Endometrial microvascular endothelial cells (primary cell): ENCODE measurements around the gene IL12RB2. TPM values are rescaled to one million over a fixed set of nuclear protein-coding genes. Genes with fewer than 3 reads are reported as not detected.

Experiments used
- in situ Hi-C: cut with HindIII; loops from 2 replicates; pipeline ENCODE4 v1.10.0; 2017; ENCODE audit warnings: low sequenced_read_pairs, low pct_unique_long_range_greater_than_20kb; ENCODE audit errors: inconsistent ontology term
- total RNA-seq: library from RNA; depleted of rRNA; stranded (reverse); fragments of >200 nt; gene quantifications from one replicate; pipeline ENCODE4 v1.2.3, GENCODE V29; 2015; ENCODE audit errors: inconsistent ontology term

IL12RB2 gene
- total RNA-seq, 1 donor from 2014 or later: not detected

DNA sequence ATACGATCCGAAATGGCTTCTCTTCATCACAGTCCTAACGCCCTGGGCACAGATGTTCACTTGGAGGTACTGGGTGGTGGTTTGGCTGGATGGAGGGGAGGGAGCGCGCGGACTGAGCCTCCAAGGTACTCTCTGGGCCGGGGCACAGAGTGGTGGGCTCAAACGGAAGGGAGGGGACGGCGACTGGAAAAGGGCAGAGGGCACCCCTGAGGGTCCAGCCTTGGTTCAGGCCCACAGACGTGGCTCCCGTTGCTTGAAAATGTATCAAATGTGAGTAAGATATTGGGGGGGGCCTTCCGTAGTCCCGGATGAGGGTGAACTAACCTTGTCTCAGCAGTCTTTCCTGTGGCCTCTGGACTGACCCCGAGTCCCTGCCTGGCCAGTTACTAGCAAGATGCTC lies 463 bp downstream of the IL12RB2 start:
- in situ Hi-C loops: no loop called here

DNA sequence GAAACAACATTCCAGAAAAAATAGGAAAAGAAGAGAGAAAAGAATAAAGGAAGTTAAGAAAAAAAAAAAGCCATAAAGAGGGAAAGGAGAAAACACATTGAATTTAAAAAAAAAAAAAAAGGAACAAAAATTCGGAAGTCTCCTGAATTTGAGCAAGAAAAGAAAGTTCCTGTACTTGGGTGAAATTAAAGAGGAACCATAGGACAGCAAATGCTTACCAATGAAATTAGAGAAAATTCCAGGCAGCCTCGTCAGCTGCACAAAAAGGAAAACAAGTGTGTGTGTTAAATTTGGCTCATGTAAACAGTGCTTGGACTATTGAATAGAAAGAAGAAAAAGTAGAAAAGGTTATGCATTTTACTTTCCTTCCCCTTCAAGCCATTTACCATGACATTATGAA lies 4.9 kb downstream of the IL12RB2 start:
- in situ Hi-C loops: no loop called here

DNA sequence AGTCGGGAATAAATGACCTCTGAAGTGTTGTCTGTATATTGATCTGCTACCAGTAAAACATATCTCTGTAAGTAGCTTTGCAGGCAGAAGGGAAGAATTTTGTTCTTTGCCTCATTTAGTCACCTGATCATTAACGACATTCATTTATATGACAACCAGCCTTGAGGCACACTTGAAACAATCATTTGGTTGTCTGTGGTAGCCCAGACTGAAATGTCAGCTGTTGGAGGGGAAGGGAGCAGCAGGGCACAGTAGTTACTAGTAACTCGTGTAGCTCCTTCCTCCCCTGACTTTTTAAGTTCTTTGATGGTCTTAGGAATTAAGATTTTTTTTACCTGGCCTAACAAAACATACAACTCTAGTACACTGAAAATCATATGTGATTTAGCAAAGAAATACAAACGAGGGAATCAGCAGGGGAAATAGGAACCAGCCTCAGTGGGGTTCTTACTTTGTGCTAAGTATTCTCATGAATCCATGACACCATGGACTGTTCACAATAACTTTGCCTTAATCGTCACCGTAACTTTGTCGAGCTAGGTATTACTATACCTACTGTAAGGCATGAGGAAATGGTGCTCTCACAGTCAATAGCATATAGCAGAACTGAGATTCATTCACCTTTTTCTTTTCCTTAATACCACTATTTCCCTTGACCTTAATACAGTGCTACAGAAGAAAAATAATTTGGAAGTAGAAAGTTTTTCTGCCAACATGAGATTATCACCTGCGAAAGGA lies 6.4 kb downstream of the IL12RB2 start:
- in situ Hi-C loops: no loop called here

DNA sequence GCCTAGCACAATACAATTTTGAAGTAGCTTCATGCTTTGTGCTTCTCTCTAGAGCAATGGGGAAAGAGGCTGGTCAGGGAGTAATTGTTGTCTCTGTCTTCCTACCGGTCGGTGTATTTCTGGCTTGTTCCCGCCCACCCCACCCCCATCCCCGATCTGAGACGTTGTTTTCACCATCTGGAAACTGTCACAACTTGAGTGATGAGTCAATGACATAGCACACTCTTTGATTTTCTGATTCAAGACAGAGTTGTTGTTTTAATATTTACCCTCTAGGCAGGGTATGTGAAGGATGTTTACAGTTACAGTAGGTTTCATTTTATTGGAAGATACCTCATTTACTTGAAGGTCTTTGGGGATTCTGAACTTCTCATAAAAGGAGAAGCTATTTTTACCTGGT lies 7.0 kb downstream of the IL12RB2 start:
- in situ Hi-C loops: no loop called here

DNA sequence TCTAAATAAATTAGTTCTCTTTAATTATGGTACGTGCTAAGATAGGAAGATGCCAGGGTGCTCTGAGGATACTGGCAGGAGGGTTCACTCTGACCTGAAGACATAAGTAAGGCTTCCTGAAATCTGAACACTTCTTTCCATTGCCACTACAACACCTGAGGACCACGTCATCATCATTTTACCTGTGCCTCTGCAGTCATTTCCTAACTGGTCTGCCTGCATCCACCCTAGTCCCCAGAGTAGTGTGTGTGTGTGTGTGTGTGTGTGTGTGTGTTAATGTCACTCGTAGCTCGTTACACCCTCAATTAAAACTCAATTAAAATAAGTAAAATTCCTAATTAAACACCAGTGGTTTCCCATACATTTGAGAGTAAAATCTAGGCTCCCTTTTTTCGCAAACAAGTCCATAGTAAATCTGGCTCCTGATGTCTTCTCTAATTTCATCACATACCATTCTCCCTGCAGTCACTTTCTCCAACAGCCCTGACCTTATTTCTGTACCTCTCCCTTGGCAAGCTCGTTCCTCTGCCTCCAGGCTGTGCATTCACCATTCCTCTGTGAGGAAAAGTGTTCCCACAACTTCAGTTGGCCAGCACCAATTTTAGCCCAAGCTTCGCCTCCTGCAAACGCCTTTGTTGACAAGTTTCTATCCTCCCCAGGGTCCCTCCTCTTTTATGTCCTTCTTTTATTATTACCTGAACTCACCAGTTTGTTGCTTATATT lies 8.7 kb downstream of the IL12RB2 start:
- in situ Hi-C loops: no loop called here

DNA sequence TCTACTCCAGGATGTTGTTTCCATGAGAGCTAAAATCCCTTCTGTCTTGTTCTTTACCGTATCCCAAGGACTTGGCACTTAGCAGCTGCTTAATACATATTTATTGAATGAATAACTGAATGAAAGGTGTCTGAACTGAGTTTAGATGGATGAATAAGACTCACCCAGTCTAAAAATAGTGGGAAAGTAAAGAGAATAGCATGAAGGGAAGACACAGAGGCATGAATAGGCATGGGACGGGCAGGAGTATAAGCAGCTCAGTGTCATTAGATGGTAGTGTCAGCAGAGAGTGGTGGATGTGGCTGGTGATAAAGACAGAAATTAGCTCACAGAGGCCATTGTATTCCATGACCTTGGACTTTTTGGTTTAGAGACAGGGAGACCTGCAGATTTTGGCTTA lies 9.2 kb downstream of the IL12RB2 start:
- in situ Hi-C loops: no loop called here

DNA sequence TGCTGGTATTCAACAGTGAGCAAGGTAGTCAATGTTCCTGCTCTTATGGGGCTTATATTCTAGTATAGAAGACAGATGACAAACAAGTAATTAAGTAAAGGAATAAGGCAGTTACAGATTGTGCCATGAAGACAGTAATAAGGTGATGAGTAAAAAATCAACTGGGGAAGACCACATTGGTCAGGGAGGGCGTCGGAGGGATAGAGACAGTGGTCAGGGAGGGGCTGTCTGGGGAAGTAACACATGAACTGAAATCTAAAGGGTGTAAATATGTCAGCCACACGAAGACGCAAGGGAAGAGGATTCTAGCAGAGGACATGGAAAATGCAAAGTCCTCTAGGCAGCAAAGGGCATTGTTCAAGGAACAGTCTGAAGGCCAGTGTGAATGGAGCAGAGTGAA lies 10.1 kb downstream of the IL12RB2 start:
- in situ Hi-C loops: no loop called here

DNA sequence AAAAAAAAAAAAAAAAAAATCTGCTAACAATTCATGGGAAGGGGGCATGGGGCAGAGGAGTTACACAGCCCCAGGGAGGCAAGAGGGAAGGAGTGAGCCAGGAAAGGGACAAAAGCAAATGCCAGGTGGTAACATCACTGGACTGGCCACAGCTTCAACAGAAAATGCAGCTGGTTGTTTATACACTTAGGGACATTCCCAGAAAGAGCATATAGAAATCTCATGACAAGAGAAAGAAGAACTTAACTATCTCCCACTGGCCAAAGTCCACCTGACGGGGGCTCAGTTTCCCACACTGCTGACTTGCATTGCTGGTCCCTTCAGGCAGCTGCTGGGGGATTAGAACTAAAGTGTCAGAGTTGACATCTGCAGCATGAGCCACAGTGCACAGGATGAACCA lies 14.8 kb downstream of the IL12RB2 start:
- in situ Hi-C loops: no loop called here

DNA sequence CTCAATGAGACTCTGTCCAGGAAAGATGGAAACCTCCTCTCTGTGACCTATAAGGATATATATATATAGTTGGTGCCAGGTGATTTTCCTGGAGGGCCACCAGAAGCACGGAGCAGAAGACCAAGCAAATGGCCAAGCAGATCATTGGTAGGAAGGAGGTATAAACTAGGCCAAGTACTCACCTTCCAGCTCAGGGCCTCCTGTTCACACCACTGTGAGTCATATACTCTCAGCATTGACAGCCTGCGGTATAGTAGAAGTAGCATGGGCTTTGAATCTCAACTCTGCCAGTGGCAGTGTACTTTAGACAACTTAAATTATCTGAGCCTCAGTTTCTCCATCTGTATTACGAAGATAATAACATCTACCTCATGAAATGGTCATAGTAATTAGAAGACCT lies 15.4 kb downstream of the IL12RB2 start:
- in situ Hi-C loops: no loop called here

DNA sequence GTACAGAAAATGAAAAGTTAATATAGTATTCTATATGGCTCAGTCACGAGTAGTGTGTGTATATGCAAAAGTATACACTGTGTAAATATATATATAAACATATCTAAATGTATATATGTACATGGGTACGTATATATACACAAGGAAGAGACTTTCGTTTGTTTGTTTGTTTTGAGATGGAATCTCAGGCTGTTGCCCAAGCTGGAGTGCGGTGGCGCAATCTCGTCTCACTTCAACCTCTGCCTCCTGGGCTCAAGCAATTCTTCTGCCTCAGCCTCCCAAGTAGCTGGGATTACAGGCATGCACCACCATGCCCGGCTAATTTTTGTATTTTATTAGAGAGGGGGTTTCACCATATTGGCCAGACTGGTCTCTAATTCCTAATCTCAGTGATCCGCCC lies 16.4 kb downstream of the IL12RB2 start:
- in situ Hi-C loops: no loop called here

DNA sequence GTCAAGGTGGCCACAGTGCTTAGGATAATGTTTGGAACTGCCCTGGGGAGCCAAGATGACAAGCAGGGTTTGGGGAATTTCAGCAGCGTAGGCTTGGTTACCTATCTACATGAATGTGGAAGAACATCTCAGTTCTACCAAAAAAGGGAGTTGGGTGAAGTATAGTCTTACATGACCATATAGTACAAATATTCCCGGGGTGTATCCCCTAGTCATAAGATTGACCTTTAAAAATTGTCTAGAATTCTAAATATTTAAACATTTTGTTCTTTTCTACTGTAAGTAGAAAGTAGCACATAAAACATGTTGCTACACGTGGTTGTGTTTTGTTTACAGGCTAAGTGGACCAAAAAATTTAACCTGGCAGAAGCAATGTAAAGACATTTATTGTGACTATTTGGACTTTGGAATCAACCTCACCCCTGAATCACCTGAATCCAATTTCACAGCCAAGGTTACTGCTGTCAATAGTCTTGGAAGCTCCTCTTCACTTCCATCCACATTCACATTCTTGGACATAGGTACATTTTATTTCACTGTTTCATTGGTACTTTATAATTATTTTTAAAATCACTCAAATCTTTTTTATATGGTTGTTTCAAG lies 20.3 kb downstream of the IL12RB2 start:
- in situ Hi-C loops: no loop called here

DNA sequence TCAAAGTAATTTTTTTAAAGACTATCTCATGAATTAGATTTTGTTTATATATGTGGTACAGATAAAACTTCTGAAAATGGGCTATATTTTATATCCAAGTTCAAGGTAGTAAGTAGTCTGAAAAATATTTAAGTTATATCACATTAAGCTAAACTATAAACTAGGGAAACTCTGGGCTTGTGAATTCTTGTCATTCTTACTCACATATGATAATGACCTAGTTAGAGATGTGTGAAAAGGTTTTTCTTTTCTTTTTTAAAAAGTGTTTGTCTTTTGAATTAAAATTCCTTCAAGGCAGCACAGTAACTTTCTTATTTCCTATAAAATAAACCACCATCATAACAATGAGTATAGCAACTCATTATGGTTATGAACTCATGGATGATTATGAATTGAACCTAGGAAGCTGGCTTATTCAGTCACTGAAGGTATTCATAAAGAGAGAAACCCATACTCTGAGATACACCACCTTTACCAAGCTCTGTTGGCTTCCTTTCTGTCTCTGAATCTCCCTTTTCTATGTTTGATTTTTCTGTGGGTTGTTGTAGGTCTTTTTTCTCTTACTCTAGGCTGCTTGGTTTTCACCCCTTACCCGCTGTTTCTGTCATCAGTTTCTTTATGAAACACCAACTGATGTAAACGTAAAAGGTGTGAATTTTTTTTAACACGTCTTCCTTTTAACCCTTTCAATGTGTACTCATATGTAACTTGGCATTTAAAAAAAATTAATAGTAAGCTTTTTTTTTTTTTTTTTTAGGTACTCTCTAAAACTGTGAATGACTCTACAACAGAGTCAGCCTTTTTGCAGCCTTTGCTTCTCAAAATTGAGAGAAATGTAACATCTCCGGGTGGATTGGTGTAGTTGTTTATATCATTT lies 25.2 kb downstream of the IL12RB2 start:
- in situ Hi-C loops: no loop called here

DNA sequence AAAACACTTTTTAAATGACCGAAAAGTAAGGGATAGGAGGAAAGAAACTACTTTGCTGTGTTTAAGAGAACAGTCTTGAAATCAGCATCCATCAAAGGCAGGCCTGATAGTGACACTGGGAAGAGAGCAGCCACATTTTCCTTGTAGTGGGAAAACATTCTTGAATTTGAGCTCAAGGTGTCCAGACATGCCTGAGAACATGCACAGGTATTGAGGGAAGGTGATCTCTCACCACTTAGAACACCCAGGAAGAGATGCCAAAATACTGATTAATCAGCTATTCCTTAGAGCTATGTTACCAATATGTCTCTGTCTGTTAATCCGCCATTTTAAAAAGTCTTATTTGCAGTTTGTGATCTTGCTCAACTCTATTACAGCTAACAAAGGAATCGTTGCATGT lies 25.9 kb downstream of the IL12RB2 start:
- in situ Hi-C loops: no loop called here

DNA sequence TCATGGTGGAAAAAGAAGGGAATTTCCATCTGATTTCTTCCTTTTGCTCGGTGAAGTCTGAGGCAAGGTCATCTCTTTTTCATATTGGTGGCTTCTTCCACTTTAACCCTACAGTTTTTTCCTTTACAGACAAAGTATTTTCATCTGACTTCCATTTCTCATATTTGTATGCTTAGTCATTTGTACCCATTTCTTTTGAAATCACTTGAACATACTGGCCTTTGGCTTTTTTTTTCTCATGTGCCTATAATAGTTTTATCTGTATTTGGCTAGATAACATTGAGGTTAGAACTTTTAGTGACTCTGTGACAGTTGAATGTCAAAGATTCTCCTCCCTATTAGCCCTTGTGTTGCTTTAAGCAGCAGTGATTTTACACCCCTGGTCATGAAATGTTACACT lies 27.7 kb downstream of the IL12RB2 start:
- in situ Hi-C loops: no loop called here

DNA sequence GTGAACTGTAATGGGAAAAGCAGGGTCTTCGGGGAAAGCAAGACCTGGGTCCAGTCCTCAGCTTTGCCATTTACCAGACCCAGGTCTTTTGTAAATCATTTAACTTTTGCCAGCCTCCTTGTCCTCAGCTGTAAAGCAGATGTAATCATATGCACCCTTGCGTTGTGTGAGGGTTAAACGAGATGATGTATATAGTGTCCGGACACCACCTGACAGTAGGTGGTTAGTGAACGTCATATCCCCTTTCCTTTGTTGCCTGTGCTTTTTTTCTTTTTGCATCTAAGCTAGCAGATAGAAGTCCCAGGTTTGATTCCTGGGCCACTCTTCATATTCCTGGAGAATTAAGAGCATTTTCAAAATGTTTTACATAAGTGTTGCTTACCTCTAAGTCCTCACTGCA lies 28.5 kb downstream of the IL12RB2 start:
- in situ Hi-C loops: no loop called here

DNA sequence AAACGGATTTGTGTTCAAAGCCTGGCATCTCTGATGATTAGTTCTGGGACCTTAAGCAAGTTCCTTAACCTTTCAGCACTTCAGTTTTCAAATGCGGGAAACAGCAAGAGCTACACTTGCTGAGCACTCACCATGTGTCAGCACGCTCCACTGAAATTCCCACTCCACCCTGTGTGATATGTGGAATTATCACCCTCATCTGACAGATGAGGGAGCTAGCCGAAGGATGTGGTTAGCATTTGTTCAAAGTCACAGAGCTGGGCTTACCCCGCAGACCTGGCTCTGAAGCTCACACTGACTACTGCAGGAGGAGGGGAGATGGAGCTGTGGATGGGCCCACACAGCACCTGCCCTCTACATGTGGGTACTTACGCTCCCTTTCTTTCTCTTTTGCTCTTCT lies 29.1 kb downstream of the IL12RB2 start:
- in situ Hi-C loops: no loop called here

DNA sequence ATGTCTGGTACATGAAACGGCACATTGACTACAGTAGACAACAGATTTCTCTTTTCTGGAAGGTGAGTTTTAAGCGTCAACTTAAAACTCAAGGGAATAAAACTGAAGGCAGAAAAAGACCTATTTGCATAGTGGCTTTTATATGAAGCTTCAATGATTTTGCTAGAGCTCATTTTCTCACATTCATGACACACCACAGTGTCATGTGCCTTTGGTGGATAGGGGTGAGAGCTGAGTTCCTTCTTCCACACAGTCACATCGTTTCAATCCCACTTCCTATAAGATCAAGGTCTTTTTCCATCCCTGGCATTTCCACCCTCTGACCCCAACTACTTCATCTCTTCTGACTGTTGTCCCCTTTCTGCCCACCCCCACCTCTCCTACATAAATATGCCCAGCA lies 31.0 kb downstream of the IL12RB2 start:
- in situ Hi-C loops: no loop called here

DNA sequence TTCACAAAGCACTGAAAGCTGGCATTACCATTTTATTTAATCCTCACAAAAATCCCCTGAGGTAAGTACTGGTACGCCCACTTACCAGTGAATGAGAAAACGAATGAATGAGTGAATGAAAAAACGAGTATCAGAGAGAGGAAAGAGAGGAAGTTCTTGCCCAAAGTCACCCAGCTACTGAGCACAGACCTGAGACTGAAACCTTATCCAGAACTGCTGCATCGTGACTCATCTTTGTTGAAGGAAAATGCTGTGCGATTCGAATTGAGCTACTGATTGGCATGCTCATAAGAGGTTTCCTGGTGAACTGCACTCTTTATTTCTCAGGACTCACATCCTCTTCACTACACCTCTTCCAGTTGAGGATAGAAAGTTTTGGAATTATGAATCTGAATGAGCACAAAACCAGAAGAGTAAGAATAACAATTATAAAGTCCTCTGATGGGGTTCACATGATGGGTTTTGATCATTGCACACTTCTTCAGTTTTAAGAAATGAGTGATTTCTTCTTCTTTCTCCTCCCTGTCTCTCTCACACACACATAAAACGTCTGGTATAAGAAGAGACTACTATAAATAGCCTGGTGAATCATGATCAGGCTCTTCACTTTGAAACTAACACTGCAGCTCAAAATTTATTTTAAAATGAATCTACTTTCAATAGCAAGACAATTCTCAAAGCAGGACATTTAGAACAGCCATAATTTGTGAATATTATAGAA lies 32.1 kb downstream of the IL12RB2 start:
- in situ Hi-C loops: loop anchor here (10.0 kb wide), 1 partner anchor 155 kb away; no protein-coding TSS in a partner anchor
